A549 (cell line): ENCODE results near the gene BSX. TPM values are rescaled to one million over a fixed set of nuclear protein-coding genes. Genes with fewer than 3 reads are reported as not detected.

Experiments used
- ATAC-seq, 2 experiments: fragments of 200-7000 bp in 1 of 2; fragments of >200 bp in 1 of 2; cut with Nextera tagmentation in 1 of 2; cut with Tn5 transposase in 1 of 2; 3 replicates each; pipeline versions ENCODE4 v1.8.0 to v1.9.1; 2018 to 2020; ENCODE audit warnings: mild to moderate bottlenecking in 1 of 2, moderate library complexity in 1 of 2
- CTCF ChIA-PET: fragments of 300-600 bp; sonication (Branson Sonifier 250); formaldehyde crosslinking; extraction: SDS; loops from one replicate; lab custom pipeline; 2021; ENCODE audit warnings: antibody characterized with exemption, inconsistent platforms; lab: Yijun Ruan, JAX
- POLR2A ChIA-PET: fragments of 350-600 bp; formaldehyde crosslinking; extraction: SDS; loops from one replicate; lab custom pipeline; 2021; ENCODE audit warnings: antibody characterized with exemption, inconsistent platforms; lab: Yijun Ruan, JAX
- DNase-seq, 2 experiments: peaks; one replicate each; pipeline versions ENCODE4 v3.0.0 to v3.0.0-alpha.2; 2011 to 2016; ENCODE audit warnings: low read depth in 1 of 2, low spot score in 1 of 2
- FAIRE-seq: peaks from 2 replicates; lab custom pipeline; 2011; peaks lifted over from hg19 to GRCh38; lab: Jason Lieb, UNC
- H3K27ac ChIP-seq, 2 experiments: fragments of >200 bp; sonication (Bioruptor Twin); formaldehyde crosslinking; 3 replicates each; pipeline ENCODE4 v1.5.1; 2016 to 2017
- H3K4me1 ChIP-seq: fragments of >200 bp; sonication (Bioruptor Twin); formaldehyde crosslinking; 3 replicates; pipeline ENCODE4 v1.6.1; 2016
- H3K4me2 ChIP-seq: fragments of >200 bp; sonication (Bioruptor Twin); formaldehyde crosslinking; 3 replicates; pipeline ENCODE4 v1.6.1; 2016
- H3K4me3 ChIP-seq: fragments of >200 bp; sonication (Bioruptor Twin); formaldehyde crosslinking; 3 replicates; pipeline ENCODE4 v1.5.1; 2016
- H3K9me3 ChIP-seq: fragments of >200 bp; sonication (Bioruptor Twin); formaldehyde crosslinking; 3 replicates; pipeline ENCODE4 v1.6.1; 2016
- CBX2 ChIP-seq: fragments of 200-600 bp; sonication (generic); IDR thresholded peaks from 2 replicates; pipeline ENCODE4 v1.6.1; 2016; ENCODE audit warnings: low read depth, mild to moderate bottlenecking, borderline replicate concordance
- CEBPB ChIP-seq, 2 experiments: fragments of >200 bp in 1 of 2; sonication (Bioruptor Twin) in 1 of 2; formaldehyde crosslinking in 1 of 2; IDR thresholded peaks; 2 replicates each; pipeline ENCODE4 v1.6.1; 2012 to 2016
- CHD4 ChIP-seq: fragments of 200-600 bp; sonication (generic); IDR thresholded peaks from 2 replicates; pipeline ENCODE4 v1.6.1; 2016; ENCODE audit warnings: antibody characterized with exemption, mild to moderate bottlenecking, borderline replicate concordance
- ESRRA ChIP-seq: fragments of 150-350 bp; IDR thresholded peaks from 2 replicates; pipeline ENCODE4 v1.6.1; 2014; ENCODE audit warnings: mild to moderate bottlenecking, low read length, borderline replicate concordance
- FOSB ChIP-seq: fragments of 250-450 bp; sonication (Bioruptor Pico); IDR thresholded peaks from 2 replicates; pipeline ENCODE4 v1.5.0; 2020; ENCODE audit warnings: mild to moderate bottlenecking, moderate library complexity
- GATA3 ChIP-seq: IDR thresholded peaks from 2 replicates; pipeline ENCODE4 v1.6.1; 2012; ENCODE audit warnings: borderline replicate concordance
- HEYL ChIP-seq: fragments of 250-450 bp; sonication (Bioruptor Pico); IDR thresholded peaks from 2 replicates; pipeline ENCODE4 v1.8.0; 2021; ENCODE audit warnings: mild to moderate bottlenecking, moderate library complexity
- JUN ChIP-seq, 2 experiments: fragments of >200 bp; sonication (Bioruptor Twin); formaldehyde crosslinking; IDR thresholded peaks; 2 replicates in 1 of 2; 3 replicates in 1 of 2; pipeline ENCODE4 v1.6.1; 2016 to 2017
- JUNB ChIP-seq: fragments of >200 bp; sonication (Bioruptor Twin); formaldehyde crosslinking; IDR thresholded peaks from 2 replicates; pipeline ENCODE4 v1.6.1; 2016
- MAFK ChIP-seq: fragments of 450-650 bp; IDR thresholded peaks from 2 replicates; pipeline ENCODE4 v1.6.1; 2014; ENCODE audit not compliant: partially characterized antibody
- MYC ChIP-seq: IDR thresholded peaks from 2 replicates; pipeline ENCODE4 v1.6.1; 2012; ENCODE audit warnings: mild to moderate bottlenecking, inconsistent platforms, low read length, improper control_type of control experiment, borderline replicate concordance
- NPAS2 ChIP-seq: fragments of 250-450 bp; sonication (Bioruptor Pico); IDR thresholded peaks from 2 replicates; pipeline ENCODE4 v1.8.0; 2022; ENCODE audit warnings: mild to moderate bottlenecking, moderate library complexity, borderline replicate concordance
- POLR2AphosphoS2 ChIP-seq: conservative IDR thresholded peaks from 2 replicates; pipeline ENCODE4 v1.6.1; 2012; ENCODE audit warnings: low read length, improper control_type of control experiment, inconsistent platforms
- RAD21 ChIP-seq, 2 experiments: fragments of >200 bp in 1 of 2; sonication (Bioruptor Twin) in 1 of 2; formaldehyde crosslinking in 1 of 2; IDR thresholded peaks in 1 of 2; conservative IDR thresholded peaks in 1 of 2; 2 replicates in 1 of 2; 3 replicates in 1 of 2; pipeline ENCODE4 v1.6.1; 2012 to 2018; ENCODE audit warnings: inconsistent platforms in 1 of 2
- RARB ChIP-seq: fragments of 250-450 bp; sonication (Bioruptor Pico); IDR thresholded peaks from 2 replicates; pipeline ENCODE4 v1.8.0; 2021; ENCODE audit warnings: mild to moderate bottlenecking, moderate library complexity
- REST ChIP-seq: fragments of 200-600 bp; sonication (generic); IDR thresholded peaks from 2 replicates; pipeline ENCODE4 v1.6.1; 2016; ENCODE audit warnings: antibody characterized with exemption, mild to moderate bottlenecking, moderate library complexity
- SMC3 ChIP-seq: fragments of >200 bp; sonication (Bioruptor Twin); formaldehyde crosslinking; IDR thresholded peaks from 3 replicates; pipeline ENCODE4 v1.6.1; 2018; ENCODE audit warnings: inconsistent platforms
- SREBF2 ChIP-seq: fragments of 450-650 bp; IDR thresholded peaks from 2 replicates; pipeline ENCODE4 v1.6.1; 2014; ENCODE audit warnings: mild to moderate bottlenecking, moderate library complexity
- TP53 ChIP-seq: fragments of 250-450 bp; sonication (Bioruptor Pico); IDR thresholded peaks from 2 replicates; pipeline ENCODE4 v1.5.0; 2021; ENCODE audit warnings: mild to moderate bottlenecking, moderate library complexity
- USF2 ChIP-seq: fragments of 450-650 bp; IDR thresholded peaks from 2 replicates; pipeline ENCODE4 v1.6.1; 2014; ENCODE audit warnings: antibody characterized with exemption
- ZFP36 ChIP-seq: fragments of 450-650 bp; IDR thresholded peaks from 2 replicates; pipeline ENCODE4 v1.6.1; 2014; ENCODE audit warnings: borderline replicate concordance; ENCODE audit not compliant: partially characterized antibody
- ZNF302 ChIP-seq: fragments of 250-450 bp; sonication (Bioruptor Pico); IDR thresholded peaks from 2 replicates; pipeline ENCODE4 v1.9.0; 2021; ENCODE audit warnings: inconsistent platforms, mild to moderate bottlenecking, moderate library complexity
- ZSCAN20 ChIP-seq: fragments of 250-450 bp; sonication (Bioruptor Pico); IDR thresholded peaks from 2 replicates; pipeline ENCODE4 v1.8.0; 2022; ENCODE audit warnings: mild to moderate bottlenecking, moderate library complexity
- WGBS: methylation state at CpG from one replicate; pipeline ENCODE4 v1.1.6; 2017; ENCODE audit errors: missing lambda C conversion rate; 5-methylcytosine and 5-hydroxymethylcytosine counted together
- polyA plus RNA-seq, 4 experiments: library from polyadenylated mRNA; depleted of rRNA in 3 of 4; stranded (reverse); fragments of >200 nt; fragmentation: RNase III in 1 of 4; extraction: RNeasy Plus Mini Kit Qiagen cat#74134 plus additional on column Dnase treatment in 1 of 4; gene quantifications; 2 replicates in 3 of 4; 3 replicates in 1 of 4; pipeline ENCODE4 v1.2.3, GENCODE V29; 2011 to 2017
- TF ChIP-seq, protein P1 (sequence below): fragments of >200 bp; sonication (Bioruptor Twin); formaldehyde crosslinking; IDR thresholded peaks from 2 replicates; pipeline ENCODE4 v1.6.1; 2016

Gene BSX
- polyA plus RNA-seq, 2 of the 4 experiments (the other 2 are of a cell fraction), result not detected

DNA sequence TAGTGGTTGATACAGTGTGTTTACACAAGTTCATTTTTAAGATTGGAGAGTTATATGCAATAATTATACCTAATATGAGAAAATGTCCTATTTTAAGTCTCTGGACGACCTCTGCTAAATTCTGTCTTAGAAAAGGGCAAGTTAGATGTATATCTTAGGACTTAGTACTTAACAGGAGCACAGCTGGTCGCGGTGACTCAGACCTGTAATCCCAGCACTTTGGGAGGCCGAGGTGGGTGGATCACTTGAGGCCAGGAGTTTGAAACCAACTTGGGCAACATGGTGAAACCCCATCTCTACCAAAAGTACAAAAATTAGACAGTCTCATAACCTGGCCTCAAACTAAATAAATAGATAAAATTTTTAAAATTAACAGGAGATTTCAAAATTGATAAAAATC, 27.2 kb downstream of the BSX start (continued):
- TF ChIP-seq GATA3 (no peak), MAFK (no peak)

DNA sequence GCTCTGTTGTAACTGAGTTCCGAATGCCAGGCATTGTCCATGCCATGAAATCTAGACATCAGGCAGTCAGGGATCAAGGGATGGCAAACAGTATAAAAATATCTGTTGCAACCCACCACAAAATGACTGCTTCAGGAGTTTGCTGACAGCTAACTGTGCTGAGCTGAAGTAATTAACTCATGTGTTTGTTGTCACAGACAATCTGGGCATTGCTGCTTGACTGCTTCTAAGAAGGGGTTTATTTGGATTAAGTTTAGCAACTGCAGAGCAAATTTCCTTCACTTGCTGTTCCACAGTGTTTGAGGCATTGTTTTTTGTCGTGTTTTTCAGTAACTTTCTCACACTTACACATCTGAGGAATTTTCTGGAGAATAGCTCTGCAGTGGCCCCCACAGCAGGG, 30.4 kb downstream of the BSX start:
- H3K4me2 ChIP-seq, result no peak overlapping the region
- no peak for DNase-seq
- no peak for ATAC-seq
- CTCF ChIA-PET, result interaction anchor here (0.6 to 1.2 kb wide), 3 partner anchors 10 to 314 kb away, joined by 3 to 4 read pairs (median 4); no protein-coding TSS in a partner anchor
- FAIRE-seq, result no peak
- no peak overlapping the region for H3K4me3 ChIP-seq
- 40% methylated on average over 2 of the region's 2 CpGs for WGBS
- no peak overlapping the region for H3K27ac ChIP-seq
- TF ChIP-seq MAFK (no peak), CHD4 (no peak), FOSB (CRISPR knock-in tag) (no peak), TP53 (no peak), ZSCAN20 (CRISPR knock-in tag) (no peak), CBX2 (no peak), MYC (no peak), RARB (CRISPR knock-in tag) (no peak)
- POLR2A ChIA-PET, result no interaction called here
- H3K4me1 ChIP-seq, result no peaks in the 10 kb centered on the region
- no peaks in the 10 kb centered on the region for H3K9me3 ChIP-seq

DNA sequence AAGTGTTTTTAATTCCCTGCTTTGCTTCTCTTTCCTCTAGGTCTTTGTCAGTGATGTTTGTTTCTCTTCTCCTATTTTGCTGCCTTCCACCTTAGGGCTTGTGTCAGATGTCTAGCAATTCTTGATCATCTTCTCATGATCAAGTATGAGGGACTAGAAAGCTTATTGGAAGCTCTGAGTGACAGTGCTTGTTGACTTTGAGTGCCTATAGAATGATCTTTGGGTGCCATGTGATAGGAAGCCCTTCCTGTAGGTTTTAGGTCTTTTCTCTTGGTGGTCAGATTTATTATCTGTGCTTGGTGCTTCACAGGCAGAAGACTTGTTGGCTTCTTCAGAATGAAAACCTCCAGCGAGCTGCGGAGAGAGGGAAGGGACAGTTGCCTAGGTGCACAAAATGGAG, 43.1 kb downstream of the BSX start:
- WGBS, result 85% methylated on average over 2 of the region's 2 CpGs
- ATAC-seq, result no peak
- H3K9me3 ChIP-seq, result no peaks in the 10 kb centered on the region
- H3K27ac ChIP-seq, result no peak overlapping the region
- TF ChIP-seq ESRRA (no peak), ZNF302 (no peak), REST (no peak), SREBF2 (no peak), RAD21 (conservative IDR thresholded peaks at IDR 0.05 in 1 of 2, IDR thresholded peaks at IDR 0.05 in 1 of 2) (no peak), ZFP36 (no peak), USF2 (no peak), NPAS2 (CRISPR knock-in tag) (no peak), TP53 (no peak), SMC3 (no peak), FOSB (CRISPR knock-in tag) (no peak), GATA3 (no peak), CEBPB (IDR thresholded peaks at IDR 0.05) (no peak), RARB (CRISPR knock-in tag) (no peak), JUN (IDR thresholded peaks at IDR 0.05) (no peak), HEYL (no peak), POLR2AphosphoS2 (no peak), JUNB (no peak)
- TF ChIP-seq, protein P1, sequence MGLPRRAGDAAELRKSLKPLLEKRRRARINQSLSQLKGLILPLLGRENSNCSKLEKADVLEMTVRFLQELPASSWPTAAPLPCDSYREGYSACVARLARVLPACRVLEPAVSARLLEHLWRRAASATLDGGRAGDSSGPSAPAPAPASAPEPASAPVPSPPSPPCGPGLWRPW, result no peak
- TF ChIP-seq, all 56 proteins: peak for 0
- H3K4me1 ChIP-seq, result no peaks in the 10 kb centered on the region
- no peak overlapping the region for H3K4me3 ChIP-seq
- H3K4me2 ChIP-seq, result no peak overlapping the region
- DNase-seq (no peak), FAIRE-seq (no peak)
- POLR2A ChIA-PET, result no interaction called here
- CTCF ChIA-PET, result no interaction called here
